ENCODE measurements around the gene DPY19L1.
A peak's percentile ranks its signal among the peaks of the same experiment; 100 is the strongest.
"Not testable (repeated sequence)": the region's sequence is repeated elsewhere in the genome, so short reads cannot be mapped to it uniquely, and the experiment has no call there.

Gene DPY19L1

GRCh38 chr7:35032166-35032565 lies 5.1 kb downstream of the DPY19L1 start:
- DNase-seq = peak; percentile 23

- DNase-seq = no peak
Observed at GRCh38 chr7:35030848-35031247, 6.4 kb downstream of the DPY19L1 start.

GRCh38 chr7:35029311-35029710 lies 8.0 kb downstream of the DPY19L1 start:
- DNase-seq = no peak

GRCh38 chr7:35026150-35026549 lies 11.1 kb downstream of the DPY19L1 start:
- no peak for DNase-seq

- no peak for DNase-seq
Observed at GRCh38 chr7:35025369-35025870, 11.9 kb downstream of the DPY19L1 start.

- DNase-seq = no peak
Observed at GRCh38 chr7:35024298-35024697, 13.0 kb downstream of the DPY19L1 start.

GRCh38 chr7:35022725-35023124 lies 14.6 kb downstream of the DPY19L1 start:
- no peak for DNase-seq

GRCh38 chr7:35021445-35021844 lies 15.8 kb downstream of the DPY19L1 start:
- no peak for DNase-seq

GRCh38 chr7:35019801-35020200 lies 17.5 kb downstream of the DPY19L1 start:
- no peak for DNase-seq

GRCh38 chr7:35019179-35019729 lies 18.0 kb downstream of the DPY19L1 start:
- no peak for DNase-seq

GRCh38 chr7:35015346-35015859 lies 21.9 kb downstream of the DPY19L1 start:
- no peak for DNase-seq

- no peak for DNase-seq
Observed at GRCh38 chr7:35012160-35012559, 25.1 kb downstream of the DPY19L1 start.

GRCh38 chr7:35011085-35011484 lies 26.2 kb downstream of the DPY19L1 start:
- no peak for DNase-seq

GRCh38 chr7:35007768-35008167 lies 29.5 kb downstream of the DPY19L1 start:
- DNase-seq = no peak

GRCh38 chr7:35004531-35005095 lies 32.7 kb downstream of the DPY19L1 start:
- DNase-seq = no peak

- DNase-seq = no peak
Observed at GRCh38 chr7:35003679-35004303, 33.5 kb downstream of the DPY19L1 start.

- DNase-seq = not testable (repeated sequence)
Observed at GRCh38 chr7:35003177-35003650, 34.1 kb downstream of the DPY19L1 start.

GRCh38 chr7:34998335-34998734 lies 39.0 kb downstream of the DPY19L1 start:
- not testable (repeated sequence) for DNase-seq

GRCh38 chr7:34996423-34997090 lies 40.7 kb downstream of the DPY19L1 start:
- not testable (repeated sequence) for DNase-seq

GRCh38 chr7:34995757-34996156 lies 41.5 kb downstream of the DPY19L1 start:
- no peak for DNase-seq

- no peak for DNase-seq
Observed at GRCh38 chr7:34991938-34992840, 45.1 kb downstream of the DPY19L1 start.

GRCh38 chr7:34988442-34989125 lies 48.7 kb downstream of the DPY19L1 start:
- DNase-seq = not testable (repeated sequence)

All from NCI-H146 (cell line).